HepG2 (cell line): ENCODE measurements around the gene KAZALD1. TPM values are rescaled to one million over a fixed set of nuclear protein-coding genes. Genes with fewer than 3 reads are reported as not detected.
A peak's percentile ranks its signal among the peaks of the same experiment; 100 is the strongest.

Experiments used
- CENPT ChIP-seq: sonication (generic); formaldehyde crosslinking; IDR thresholded peaks from 2 replicates; pipeline ENCODE4 v1.8.0; 2022; ENCODE audit warnings: low read depth, mild to moderate bottlenecking, moderate library complexity, missing genetic modification reagents
- FOXM1 ChIP-seq: sonication (generic); formaldehyde crosslinking; IDR thresholded peaks from 2 replicates; pipeline ENCODE4 v1.5.0; 2020; ENCODE audit warnings: missing genetic modification reagents
- JUNB ChIP-seq: sonication (generic); formaldehyde crosslinking; IDR thresholded peaks from 2 replicates; pipeline ENCODE4 v1.8.0; 2022; ENCODE audit warnings: missing genetic modification reagents, mild to moderate bottlenecking, borderline replicate concordance
- PHB2 ChIP-seq: fragments of 450-650 bp; IDR thresholded peaks from 2 replicates; pipeline ENCODE4 v1.6.1; 2018; ENCODE audit not compliant: partially characterized antibody
- TEAD2 ChIP-seq: sonication (generic); formaldehyde crosslinking; IDR thresholded peaks from 2 replicates; pipeline ENCODE4 v1.9.0; 2021; ENCODE audit warnings: missing genetic modification reagents
- ZBTB21 ChIP-seq: sonication (generic); formaldehyde crosslinking; IDR thresholded peaks from 2 replicates; pipeline ENCODE4 v1.4.0; 2020; ENCODE audit warnings: missing genetic modification reagents
- ZFAT ChIP-seq: sonication (generic); formaldehyde crosslinking; conservative IDR thresholded peaks from 2 replicates; pipeline ENCODE4 v1.8.1; 2023; ENCODE audit warnings: missing genetic modification reagents, inconsistent platforms
- ZNF543 ChIP-seq: sonication (generic); formaldehyde crosslinking; IDR thresholded peaks from 2 replicates; pipeline ENCODE4 v1.4.0; 2020; ENCODE audit warnings: mild to moderate bottlenecking, missing genetic modification reagents
- ZNF562 ChIP-seq: sonication (generic); formaldehyde crosslinking; IDR thresholded peaks from 2 replicates; pipeline ENCODE4 v1.8.0; 2022; ENCODE audit warnings: missing genetic modification reagents, borderline replicate concordance
- ZNF674 ChIP-seq: sonication (generic); formaldehyde crosslinking; IDR thresholded peaks from 2 replicates; pipeline ENCODE4 v1.5.0; 2020; ENCODE audit warnings: low read depth, mild to moderate bottlenecking, missing genetic modification reagents
- ZNF891 ChIP-seq: sonication (generic); formaldehyde crosslinking; IDR thresholded peaks from 2 replicates; pipeline ENCODE4 v1.5.0; 2020; ENCODE audit warnings: mild to moderate bottlenecking, missing genetic modification reagents
- polyA plus RNA-seq, 8 experiments: library from polyadenylated mRNA; depleted of rRNA in 3 of 8; stranded (reverse) in 7 of 8; unstranded in 1 of 8; fragments of >200 nt; fragmentation: Illumina TruSeq in 4 of 8; extraction: Trizol in 4 of 8; gene quantifications; 2 replicates each; pipeline versions ENCODE4 v1.2.1 to v1.2.3, GENCODE V29; 2011 to 2016; ENCODE audit warnings: low read depth in 4 of 8, missing spikeins in 1 of 8, mixed read lengths in 1 of 8; ENCODE audit not compliant: insufficient read depth in 1 of 8
- total RNA-seq, 5 experiments: library from RNA; depleted of rRNA; stranded (reverse); fragments of >200 nt; fragmentation: Illumina TruSeq; extraction: Trizol; gene quantifications; 2 replicates each; pipeline ENCODE4 v1.2.3, GENCODE V29; 2016; ENCODE audit warnings: low read depth in 1 of 5
- TF ChIP-seq, protein P1 (sequence below), 2 experiments: sonication (generic) in 1 of 2; formaldehyde crosslinking in 1 of 2; IDR thresholded peaks; 2 replicates each; pipeline versions ENCODE4 v1.4.0 to v1.6.1; 2016 to 2020; ENCODE audit warnings: borderline replicate concordance in 1 of 2, low read depth in 1 of 2, mild to moderate bottlenecking in 1 of 2, missing genetic modification reagents in 1 of 2
- TF ChIP-seq, protein P2 (sequence below): sonication (generic); formaldehyde crosslinking; IDR thresholded peaks from 2 replicates; pipeline ENCODE4 v1.5.1; 2020; ENCODE audit warnings: mild to moderate bottlenecking, missing genetic modification reagents
- TF ChIP-seq, protein P3 (sequence below): sonication (generic); formaldehyde crosslinking; IDR thresholded peaks from 2 replicates; pipeline ENCODE4 v1.4.0; 2020; ENCODE audit warnings: missing genetic modification reagents
- TF ChIP-seq, protein P4 (sequence below): sonication (generic); formaldehyde crosslinking; IDR thresholded peaks from 2 replicates; pipeline ENCODE4 v1.4.0; 2020; ENCODE audit warnings: low read depth, mild to moderate bottlenecking, missing genetic modification reagents

The KAZALD1 gene
- total and polyA plus RNA-seq, 2 of the 13 experiments (the other 11 are each of a cell fraction or from before 2014, with no cell fraction given): 16.7 to 27.7 TPM

DNA sequence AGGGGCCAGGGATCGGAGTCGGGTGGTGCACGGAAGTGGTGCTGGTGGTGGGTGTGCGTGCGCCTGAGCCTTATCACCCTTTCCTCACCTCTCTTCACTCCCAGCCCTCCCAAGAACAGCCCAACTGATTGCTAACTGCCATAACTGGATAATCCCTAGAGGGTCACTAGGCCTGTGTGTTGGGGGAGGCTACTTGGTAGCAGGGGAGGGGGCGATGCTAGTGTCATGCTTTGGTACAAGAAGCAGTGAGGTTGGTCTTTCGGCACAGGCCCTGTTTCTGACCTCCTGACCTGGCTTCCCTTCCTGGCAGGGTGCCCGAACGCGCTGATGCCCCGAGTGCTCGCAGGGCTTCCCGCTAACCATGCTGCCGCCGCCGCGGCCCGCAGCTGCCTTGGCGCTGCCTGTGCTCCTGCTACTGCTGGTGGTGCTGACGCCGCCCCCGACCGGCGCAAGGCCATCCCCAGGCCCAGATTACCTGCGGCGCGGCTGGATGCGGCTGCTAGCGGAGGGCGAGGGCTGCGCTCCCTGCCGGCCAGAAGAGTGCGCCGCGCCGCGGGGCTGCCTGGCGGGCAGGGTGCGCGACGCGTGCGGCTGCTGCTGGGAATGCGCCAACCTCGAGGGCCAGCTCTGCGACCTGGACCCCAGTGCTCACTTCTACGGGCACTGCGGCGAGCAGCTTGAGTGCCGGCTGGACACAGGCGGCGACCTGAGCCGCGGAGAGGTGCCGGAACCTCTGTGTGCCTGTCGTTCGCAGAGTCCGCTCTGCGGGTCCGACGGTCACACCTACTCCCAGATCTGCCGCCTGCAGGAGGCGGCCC lies 652 bp downstream of the KAZALD1 start (continued):
- TF ChIP-seq FOXM1 (peak; percentile 67; the same call in 1 of the 2 replicates), PHB2 (no peak), ZNF562 (CRISPR knock-in tag) (no peak), TEAD2 (CRISPR knock-in tag) (0 out of 2 replicates have a peak, but pooled peaks have one; percentile 72), ZNF543 (CRISPR knock-in tag) (peak; percentile 86; the same call in 1 of the 2 replicates), ZFAT (CRISPR knock-in tag) (peak; percentile 58; the same call in 1 of the 2 replicates), JUNB (no peak), ZNF891 (peak; percentile 96), ZBTB21 (CRISPR knock-in tag) (no peak), ZNF674 (peak; percentile 52; the same call in 1 of the 2 replicates), CENPT (CRISPR knock-in tag) (peak; percentile 88; the same call in 1 of the 2 replicates)
- TF ChIP-seq, protein P1, sequence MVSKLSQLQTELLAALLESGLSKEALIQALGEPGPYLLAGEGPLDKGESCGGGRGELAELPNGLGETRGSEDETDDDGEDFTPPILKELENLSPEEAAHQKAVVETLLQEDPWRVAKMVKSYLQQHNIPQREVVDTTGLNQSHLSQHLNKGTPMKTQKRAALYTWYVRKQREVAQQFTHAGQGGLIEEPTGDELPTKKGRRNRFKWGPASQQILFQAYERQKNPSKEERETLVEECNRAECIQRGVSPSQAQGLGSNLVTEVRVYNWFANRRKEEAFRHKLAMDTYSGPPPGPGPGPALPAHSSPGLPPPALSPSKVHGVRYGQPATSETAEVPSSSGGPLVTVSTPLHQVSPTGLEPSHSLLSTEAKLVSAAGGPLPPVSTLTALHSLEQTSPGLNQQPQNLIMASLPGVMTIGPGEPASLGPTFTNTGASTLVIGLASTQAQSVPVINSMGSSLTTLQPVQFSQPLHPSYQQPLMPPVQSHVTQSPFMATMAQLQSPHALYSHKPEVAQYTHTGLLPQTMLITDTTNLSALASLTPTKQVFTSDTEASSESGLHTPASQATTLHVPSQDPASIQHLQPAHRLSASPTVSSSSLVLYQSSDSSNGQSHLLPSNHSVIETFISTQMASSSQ (IDR thresholded peaks at IDR 0.05; ENCODE audit: low read depth): no peak
- TF ChIP-seq, protein P1 (CRISPR knock-in tag; IDR thresholded peaks at IDR 0.05; ENCODE audit: borderline replicate concordance): peak; percentile 74; the same call in 1 of the 2 replicates
- TF ChIP-seq, protein P2, sequence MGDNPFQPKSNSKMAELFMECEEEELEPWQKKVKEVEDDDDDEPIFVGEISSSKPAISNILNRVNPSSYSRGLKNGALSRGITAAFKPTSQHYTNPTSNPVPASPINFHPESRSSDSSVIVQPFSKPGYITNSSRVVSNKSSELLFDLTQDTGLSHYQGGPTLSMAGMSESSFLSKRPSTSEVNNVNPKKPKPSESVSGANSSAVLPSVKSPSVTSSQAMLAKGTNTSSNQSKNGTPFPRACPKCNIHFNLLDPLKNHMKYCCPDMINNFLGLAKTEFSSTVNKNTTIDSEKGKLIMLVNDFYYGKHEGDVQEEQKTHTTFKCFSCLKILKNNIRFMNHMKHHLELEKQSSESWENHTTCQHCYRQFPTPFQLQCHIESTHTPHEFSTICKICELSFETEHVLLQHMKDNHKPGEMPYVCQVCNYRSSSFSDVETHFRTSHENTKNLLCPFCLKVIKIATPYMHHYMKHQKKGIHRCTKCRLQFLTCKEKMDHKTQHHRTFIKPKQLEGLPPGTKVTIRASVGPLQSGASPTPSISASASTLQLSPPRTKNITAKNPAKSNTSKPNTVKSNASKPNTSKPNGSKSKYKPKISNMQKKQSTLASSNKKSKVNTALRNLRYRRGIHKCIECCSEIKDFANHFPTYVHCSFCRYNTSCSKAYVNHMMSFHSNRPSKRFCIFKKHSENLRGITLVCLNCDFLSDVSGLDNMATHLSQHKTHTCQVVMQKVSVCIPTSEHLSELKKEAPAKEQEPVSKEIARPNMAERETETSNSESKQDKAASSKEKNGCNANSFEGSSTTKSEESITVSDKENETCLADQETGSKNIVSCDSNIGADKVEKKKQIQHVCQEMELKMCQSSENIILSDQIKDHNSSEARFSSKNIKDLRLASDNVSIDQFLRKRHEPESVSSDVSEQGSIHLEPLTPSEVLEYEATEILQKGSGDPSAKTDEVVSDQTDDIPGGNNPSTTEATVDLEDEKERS (CRISPR knock-in tag): no peak
- TF ChIP-seq, protein P3, sequence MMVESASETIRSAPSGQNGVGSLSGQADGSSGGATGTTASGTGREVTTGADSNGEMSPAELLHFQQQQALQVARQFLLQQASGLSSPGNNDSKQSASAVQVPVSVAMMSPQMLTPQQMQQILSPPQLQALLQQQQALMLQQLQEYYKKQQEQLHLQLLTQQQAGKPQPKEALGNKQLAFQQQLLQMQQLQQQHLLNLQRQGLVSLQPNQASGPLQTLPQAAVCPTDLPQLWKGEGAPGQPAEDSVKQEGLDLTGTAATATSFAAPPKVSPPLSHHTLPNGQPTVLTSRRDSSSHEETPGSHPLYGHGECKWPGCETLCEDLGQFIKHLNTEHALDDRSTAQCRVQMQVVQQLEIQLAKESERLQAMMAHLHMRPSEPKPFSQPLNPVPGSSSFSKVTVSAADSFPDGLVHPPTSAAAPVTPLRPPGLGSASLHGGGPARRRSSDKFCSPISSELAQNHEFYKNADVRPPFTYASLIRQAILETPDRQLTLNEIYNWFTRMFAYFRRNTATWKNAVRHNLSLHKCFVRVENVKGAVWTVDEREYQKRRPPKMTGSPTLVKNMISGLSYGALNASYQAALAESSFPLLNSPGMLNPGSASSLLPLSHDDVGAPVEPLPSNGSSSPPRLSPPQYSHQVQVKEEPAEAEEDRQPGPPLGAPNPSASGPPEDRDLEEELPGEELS (CRISPR knock-in tag): no peak; the same call in 1 of the 2 replicates
- TF ChIP-seq, protein P4, sequence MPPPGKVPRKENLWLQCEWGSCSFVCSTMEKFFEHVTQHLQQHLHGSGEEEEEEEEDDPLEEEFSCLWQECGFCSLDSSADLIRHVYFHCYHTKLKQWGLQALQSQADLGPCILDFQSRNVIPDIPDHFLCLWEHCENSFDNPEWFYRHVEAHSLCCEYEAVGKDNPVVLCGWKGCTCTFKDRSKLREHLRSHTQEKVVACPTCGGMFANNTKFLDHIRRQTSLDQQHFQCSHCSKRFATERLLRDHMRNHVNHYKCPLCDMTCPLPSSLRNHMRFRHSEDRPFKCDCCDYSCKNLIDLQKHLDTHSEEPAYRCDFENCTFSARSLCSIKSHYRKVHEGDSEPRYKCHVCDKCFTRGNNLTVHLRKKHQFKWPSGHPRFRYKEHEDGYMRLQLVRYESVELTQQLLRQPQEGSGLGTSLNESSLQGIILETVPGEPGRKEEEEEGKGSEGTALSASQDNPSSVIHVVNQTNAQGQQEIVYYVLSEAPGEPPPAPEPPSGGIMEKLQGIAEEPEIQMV (CRISPR knock-in tag): no peak; the same call in 1 of the 2 replicates
